Tibial nerve (tissue), 4 donors: ENCODE measurements around the gene OR56B4. TPM values are rescaled to one million over a fixed set of nuclear protein-coding genes. Genes with fewer than 3 reads are reported as not detected.

ENCODE experiments used
- DNase-seq, 2 donors: peaks; one replicate each; pipeline ENCODE4 v3.0.0-alpha.2; 2019; ENCODE audit warnings: low spot score in 2 of 2
- H3K27ac ChIP-seq, 4 donors: fragments of 200-600 bp; sonication (generic) in 3 of 4; one replicate each; pipeline ENCODE4 v1.5.1; 2017 to 2019; ENCODE audit warnings: mild to moderate bottlenecking in 1 of 4
- H3K27me3 ChIP-seq, 2 donors: fragments of 200-600 bp; sonication (generic) in 1 of 2; one replicate each; pipeline versions ENCODE4 v1.5.1 to v1.6.0; 2017 to 2019
- H3K36me3 ChIP-seq, 3 donors: fragments of 200-600 bp; sonication (generic); one replicate each; pipeline ENCODE4 v1.5.1; 2018 to 2019
- H3K4me1 ChIP-seq, 4 donors: fragments of 200-600 bp; sonication (generic) in 3 of 4; one replicate each; pipeline ENCODE4 v1.5.1; 2017 to 2019
- H3K4me3 ChIP-seq, 4 donors: fragments of 200-600 bp; sonication (generic) in 3 of 4; one replicate each; pipeline ENCODE4 v1.5.1; 2017 to 2019; ENCODE audit warnings: mild to moderate bottlenecking in 1 of 4, moderate library complexity in 1 of 4
- H3K9me3 ChIP-seq, 4 donors: fragments of 200-600 bp; sonication (generic) in 3 of 4; one replicate each; pipeline ENCODE4 v1.5.1; 2017 to 2019
- EP300 ChIP-seq, 2 donors: sonication (generic); formaldehyde crosslinking; IDR thresholded peaks; one replicate each; pipeline ENCODE4 v1.6.1; 2017; ENCODE audit warnings: antibody characterized with exemption in 2 of 2, mild to moderate bottlenecking in 1 of 2
- POLR2A ChIP-seq, 2 donors: fragments of 450-650 bp; IDR thresholded peaks; one replicate each; pipeline ENCODE4 v1.6.1; 2017; ENCODE audit warnings: antibody characterized with exemption in 2 of 2, mild to moderate bottlenecking in 2 of 2, moderate library complexity in 2 of 2
- WGBS, 2 donors: methylation state at CpG; one replicate each; pipeline ENCODE4 v1.1.5; 2018; 5-methylcytosine and 5-hydroxymethylcytosine counted together
- total RNA-seq, 4 donors: library from RNA; depleted of rRNA; stranded (reverse); fragments of >200 nt; gene quantifications; one replicate each; pipeline ENCODE4 v1.1.0, GENCODE V29; 2016
- TF ChIP-seq, protein P1 (sequence below), 5 experiments: fragments of 200-600 bp in 3 of 5; fragments of 450-650 bp in 2 of 5; sonication (generic) in 3 of 5; IDR thresholded peaks; one replicate each; pipeline ENCODE4 v1.5.1; 2016 to 2019; ENCODE audit warnings: antibody characterized with exemption in 5 of 5, mild to moderate bottlenecking in 3 of 5, moderate library complexity in 2 of 5

OR56B4 gene
- total RNA-seq, 4 donors from 2014 or later, result not detected

DNA sequence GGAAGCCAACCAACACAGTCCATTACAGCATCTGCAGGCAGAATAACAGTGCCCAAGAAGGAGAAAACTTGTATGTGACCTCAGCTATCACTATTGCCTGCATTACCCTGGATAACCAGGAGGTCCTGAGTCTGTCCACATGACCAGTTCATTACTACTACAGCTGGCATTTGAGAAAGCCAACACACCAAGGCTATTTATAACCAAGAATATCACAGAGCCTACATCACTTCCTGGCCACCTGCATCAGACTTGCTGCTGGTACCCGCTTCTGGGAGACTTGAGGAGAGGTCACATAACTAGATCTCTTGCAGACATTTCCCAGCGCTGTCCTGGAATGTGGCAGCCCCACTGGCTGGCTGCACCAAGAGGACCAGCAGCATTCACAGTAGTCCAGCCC is 11.1 kb upstream of the OR56B4 start:
- Histone ChIP-seq H3K4me3 (no peak overlapping the region), H3K27ac (no peak overlapping the region), H3K4me1 (no peaks in the 10 kb centered on the region), H3K36me3 (no peaks in the 10 kb centered on the region), H3K9me3 (no peaks in the 10 kb centered on the region), H3K27me3 (no peaks in the 10 kb centered on the region)
- TF ChIP-seq EP300 (IDR thresholded peaks at IDR 0.05) (no peak), POLR2A (IDR thresholded peaks at IDR 0.05) (no peak)
- TF ChIP-seq, protein P1, sequence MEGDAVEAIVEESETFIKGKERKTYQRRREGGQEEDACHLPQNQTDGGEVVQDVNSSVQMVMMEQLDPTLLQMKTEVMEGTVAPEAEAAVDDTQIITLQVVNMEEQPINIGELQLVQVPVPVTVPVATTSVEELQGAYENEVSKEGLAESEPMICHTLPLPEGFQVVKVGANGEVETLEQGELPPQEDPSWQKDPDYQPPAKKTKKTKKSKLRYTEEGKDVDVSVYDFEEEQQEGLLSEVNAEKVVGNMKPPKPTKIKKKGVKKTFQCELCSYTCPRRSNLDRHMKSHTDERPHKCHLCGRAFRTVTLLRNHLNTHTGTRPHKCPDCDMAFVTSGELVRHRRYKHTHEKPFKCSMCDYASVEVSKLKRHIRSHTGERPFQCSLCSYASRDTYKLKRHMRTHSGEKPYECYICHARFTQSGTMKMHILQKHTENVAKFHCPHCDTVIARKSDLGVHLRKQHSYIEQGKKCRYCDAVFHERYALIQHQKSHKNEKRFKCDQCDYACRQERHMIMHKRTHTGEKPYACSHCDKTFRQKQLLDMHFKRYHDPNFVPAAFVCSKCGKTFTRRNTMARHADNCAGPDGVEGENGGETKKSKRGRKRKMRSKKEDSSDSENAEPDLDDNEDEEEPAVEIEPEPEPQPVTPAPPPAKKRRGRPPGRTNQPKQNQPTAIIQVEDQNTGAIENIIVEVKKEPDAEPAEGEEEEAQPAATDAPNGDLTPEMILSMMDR (IDR thresholded peaks at IDR 0.05), result no peak
- no peak for DNase-seq
- 52% methylated on average over 2 of the region's 2 CpGs for WGBS, 2 donors

DNA sequence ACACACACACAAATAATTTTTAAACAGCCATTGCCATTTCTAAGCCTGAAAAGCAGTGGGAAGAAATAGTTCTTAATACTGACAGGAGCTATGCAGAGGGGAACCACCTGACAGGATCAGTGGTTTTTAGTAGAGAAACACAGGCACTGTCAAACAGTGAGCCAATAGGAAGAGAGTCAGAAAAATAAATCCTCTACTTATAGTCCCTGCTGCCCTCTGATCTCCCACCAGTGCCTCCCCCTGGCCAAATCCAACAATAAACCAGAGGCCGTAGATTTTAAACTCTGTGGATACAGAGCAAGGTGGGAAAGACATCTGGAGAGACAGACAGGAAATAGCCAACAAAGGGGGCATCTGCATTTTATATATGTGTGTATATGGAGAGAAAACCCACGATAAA is 7.9 kb upstream of the OR56B4 start:
- WGBS, 2 donors, result 39 to 60% methylated on average over 2 of the region's 2 CpGs
- H3K27me3 ChIP-seq, result no peaks in the 10 kb centered on the region
- TF ChIP-seq POLR2A (IDR thresholded peaks at IDR 0.05) (no peak), EP300 (IDR thresholded peaks at IDR 0.05) (no peak)
- TF ChIP-seq, protein P1 (IDR thresholded peaks at IDR 0.05), result no peak
- no peak overlapping the region for H3K4me3 ChIP-seq
- H3K9me3 ChIP-seq, result no peaks in the 10 kb centered on the region
- no peaks in the 10 kb centered on the region for H3K4me1 ChIP-seq
- DNase-seq, result no peak
- H3K36me3 ChIP-seq, result no peaks in the 10 kb centered on the region
- no peak overlapping the region for H3K27ac ChIP-seq

DNA sequence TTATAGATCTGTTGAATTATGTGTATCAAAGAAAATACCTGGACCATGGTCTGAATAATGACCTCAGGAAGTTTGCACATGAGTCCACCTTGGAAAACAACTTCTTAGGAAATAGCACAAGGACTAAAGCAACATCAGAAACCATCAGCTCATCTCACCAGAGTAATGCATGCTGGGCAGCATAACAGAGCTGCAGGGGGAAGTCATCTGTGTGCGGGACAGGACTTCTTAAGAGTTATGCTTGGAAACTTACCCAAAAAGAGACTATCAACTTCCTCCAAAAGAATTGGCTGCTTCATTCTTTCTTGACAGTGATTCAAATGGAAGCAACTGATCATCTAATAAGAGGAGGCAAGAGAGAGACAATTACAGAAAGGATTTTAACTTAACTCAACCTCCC is 2.5 kb downstream of the OR56B4 start:
- H3K9me3 ChIP-seq, result peaks cover 0 to 3% (median under 1%) of the 10 kb centered on the region in 4 donors
- DNase-seq, result no peak
- H3K4me3 ChIP-seq, result no peak overlapping the region
- TF ChIP-seq POLR2A (IDR thresholded peaks at IDR 0.05) (no peak), EP300 (IDR thresholded peaks at IDR 0.05) (no peak)
- TF ChIP-seq, protein P1 (IDR thresholded peaks at IDR 0.05), result no peak
- WGBS, 2 donors, result 0 to 57% methylated on average over 1 of the region's 1 CpG
- no peaks in the 10 kb centered on the region for H3K27me3 ChIP-seq
- H3K27ac ChIP-seq, result no peak overlapping the region
- H3K4me1 ChIP-seq, result no peaks in the 10 kb centered on the region
- H3K36me3 ChIP-seq, result no peaks in the 10 kb centered on the region

DNA sequence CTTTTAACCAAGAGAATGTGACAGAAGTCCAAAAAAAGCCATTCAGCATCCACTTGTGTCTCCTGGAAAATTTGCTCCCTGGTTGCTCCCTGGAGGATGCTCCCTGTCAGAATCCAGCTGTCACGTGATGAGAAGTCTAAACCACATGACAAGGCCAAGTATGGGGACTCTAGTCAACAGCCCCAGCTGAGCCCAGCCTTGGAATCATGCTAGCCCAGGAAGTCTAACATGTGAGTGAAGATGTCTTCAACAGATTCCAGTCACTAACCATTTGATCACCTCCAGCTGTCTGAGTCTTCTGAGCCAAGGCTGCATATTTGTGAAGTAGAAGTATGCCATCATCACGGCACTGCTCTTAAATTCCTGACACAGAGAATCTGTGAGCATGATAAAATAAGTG is 4.2 kb downstream of the OR56B4 start:
- Histone ChIP-seq H3K9me3 (peaks cover 0 to 8% (median 3%) of the 10 kb centered on the region in 4 donors), H3K36me3 (no peaks in the 10 kb centered on the region), H3K4me1 (no peaks in the 10 kb centered on the region), H3K4me3 (no peak overlapping the region), H3K27ac (no peak overlapping the region), H3K27me3 (no peaks in the 10 kb centered on the region)
- TF ChIP-seq, protein P1 (IDR thresholded peaks at IDR 0.05), result no peak
- TF ChIP-seq POLR2A (IDR thresholded peaks at IDR 0.05) (no peak), EP300 (IDR thresholded peaks at IDR 0.05) (no peak)
- no peak for DNase-seq
- WGBS, 2 donors, result 66 to 68% methylated on average over 2 of the region's 2 CpGs

DNA sequence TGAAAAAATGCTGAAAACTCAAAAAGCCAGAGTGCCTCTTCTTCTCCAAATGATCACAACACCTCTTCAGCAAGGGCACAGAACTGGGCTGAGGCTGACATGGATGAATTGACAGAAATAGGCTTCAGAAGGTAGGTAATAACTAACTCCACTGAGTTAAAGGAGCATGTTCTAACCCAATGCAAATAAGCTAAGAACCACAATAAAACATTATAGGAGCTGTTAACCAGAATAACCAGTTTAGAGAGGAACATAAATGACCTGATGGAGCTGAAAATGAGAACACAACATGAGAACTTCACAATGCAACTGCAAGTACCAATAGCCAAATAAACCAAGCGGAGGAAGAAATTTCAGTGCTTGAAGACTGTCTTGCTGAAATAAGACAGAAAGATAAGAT is 9.2 kb downstream of the OR56B4 start:
- Histone ChIP-seq H3K4me1 (no peaks in the 10 kb centered on the region), H3K27me3 (no peaks in the 10 kb centered on the region), H3K27ac (no peak overlapping the region), H3K4me3 (no peak overlapping the region), H3K9me3 (peaks cover 0 to 8% (median 3%) of the 10 kb centered on the region in 4 donors), H3K36me3 (no peaks in the 10 kb centered on the region)
- 83 to 97% methylated on average over 1 of the region's 1 CpG for WGBS, 2 donors
- TF ChIP-seq EP300 (IDR thresholded peaks at IDR 0.05) (no peak), POLR2A (IDR thresholded peaks at IDR 0.05) (no peak)
- DNase-seq, result no peak

DNA sequence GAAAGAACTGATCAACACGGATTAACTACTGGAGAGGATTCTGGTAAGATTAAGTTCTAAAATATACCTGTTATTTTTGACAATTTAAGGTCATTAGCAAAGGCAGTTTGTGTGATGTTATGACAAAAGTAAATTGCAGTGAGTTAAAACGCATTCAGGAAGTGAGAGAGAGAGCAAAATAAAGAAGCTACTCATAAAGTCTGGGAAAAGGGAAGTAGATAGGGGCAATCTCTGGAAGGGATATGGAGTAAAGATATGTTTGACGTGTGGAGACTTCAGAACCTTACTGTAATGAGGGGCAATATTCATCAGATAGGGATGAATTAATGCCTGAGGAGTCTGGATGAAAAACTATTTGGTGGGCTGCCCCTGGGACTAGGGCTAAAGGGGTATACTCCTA is 16.8 kb downstream of the OR56B4 start:
- Histone ChIP-seq H3K9me3 (no peaks in the 10 kb centered on the region), H3K4me1 (no peaks in the 10 kb centered on the region), H3K36me3 (no peaks in the 10 kb centered on the region), H3K27me3 (no peaks in the 10 kb centered on the region), H3K27ac (no peak overlapping the region), H3K4me3 (no peak overlapping the region)
- 43 to 44% methylated on average over 3 of the region's 3 CpGs for WGBS, 2 donors
- TF ChIP-seq, protein P1 (IDR thresholded peaks at IDR 0.05), result no peak
- TF ChIP-seq POLR2A (IDR thresholded peaks at IDR 0.05) (no peak), EP300 (IDR thresholded peaks at IDR 0.05) (no peak)
- no peak for DNase-seq
